HG03354 (cell line): Measurements from ENCODE around the gene GRIN1.

Experiments
- ATAC-seq: cut with Tn5 transposase; IDR thresholded peaks from one replicate; pipeline ENCODE4 v1.9.1; 2021; ENCODE audit warnings: mild to moderate bottlenecking; ENCODE audit not compliant: unreplicated experiment, poor library complexity, severe bottlenecking

GRIN1 gene

GRCh38 chr9:137145731-137146526 is 7.0 kb downstream of the GRIN1 start:
- ATAC-seq: no peak

- ATAC-seq: no peak
Observed at GRCh38 chr9:137146527-137146918, 7.6 kb downstream of the GRIN1 start.

- no peak for ATAC-seq
Observed at GRCh38 chr9:137147091-137147792, 8.3 kb downstream of the GRIN1 start.

- no peak for ATAC-seq
Observed at GRCh38 chr9:137147793-137148160, 8.8 kb downstream of the GRIN1 start.

- ATAC-seq: no peak
Observed at GRCh38 chr9:137148242-137148641, 9.3 kb downstream of the GRIN1 start.

GRCh38 chr9:137148661-137149060 is 9.7 kb downstream of the GRIN1 start:
- ATAC-seq: no peak

- ATAC-seq: no peak
Observed at GRCh38 chr9:137149363-137149762, 10.4 kb downstream of the GRIN1 start.

- peak; percentile 22 for ATAC-seq
Observed at GRCh38 chr9:137149942-137150616, 11.1 kb downstream of the GRIN1 start.

- ATAC-seq: peak; percentile 44
Observed at GRCh38 chr9:137150617-137151457, 11.9 kb downstream of the GRIN1 start.

GRCh38 chr9:137152844-137153405 is 14.0 kb downstream of the GRIN1 start:
- ATAC-seq: no peak

GRCh38 chr9:137156567-137157375 is 17.8 kb downstream of the GRIN1 start:
- ATAC-seq: no peak

GRCh38 chr9:137157618-137158415 is 18.9 kb downstream of the GRIN1 start:
- no peak for ATAC-seq

- ATAC-seq: no peak
Observed at GRCh38 chr9:137158625-137159024, 19.7 kb downstream of the GRIN1 start.

GRCh38 chr9:137159105-137160053 is 20.4 kb downstream of the GRIN1 start:
- ATAC-seq: no peak

GRCh38 chr9:137160054-137160425 is 21.1 kb downstream of the GRIN1 start:
- ATAC-seq: no peak

- ATAC-seq: no peak
Observed at GRCh38 chr9:137160716-137161557, 22.0 kb downstream of the GRIN1 start.
